Uterus (tissue), 2 donors: ENCODE measurements around the gene ABLIM2.

ENCODE experiments used
- CTCF ChIP-seq, 4 experiments: fragments of 200-600 bp in 2 of 4; fragments of 450-650 bp in 2 of 4; sonication (generic) in 2 of 4; IDR thresholded peaks; one replicate each; pipeline ENCODE4 v1.5.1; 2016 to 2019; ENCODE audit warnings: antibody characterized with exemption in 4 of 4, mild to moderate bottlenecking in 2 of 4, moderate library complexity in 1 of 4
- POLR2A ChIP-seq, 2 donors: fragments of 450-650 bp; IDR thresholded peaks; one replicate each; pipeline ENCODE4 v1.6.1; 2016; ENCODE audit warnings: antibody characterized with exemption in 2 of 2, mild to moderate bottlenecking in 1 of 2, moderate library complexity in 1 of 2

GRCh38 chr4:7943211-7943610 is 215.4 kb downstream of the ABLIM2 start:
- no peak for TF ChIP-seq POLR2A (IDR thresholded peaks at IDR 0.05)
- TF ChIP-seq CTCF (IDR thresholded peaks at IDR 0.05), result no peak
